Panc1 (cell line): ENCODE results near the gene DLK2. TPM values are rescaled to one million over a fixed set of nuclear protein-coding genes. Genes with fewer than 3 reads are reported as not detected.

Experiments
- ATAC-seq: fragments of 200-7000 bp; cut with Tn5 transposase; 2 replicates; pipeline ENCODE4 v1.9.1; 2020; ENCODE audit warnings: mild to moderate bottlenecking, moderate library complexity
- BruUV-seq: library from RNA; stranded (reverse); fragments of 400-500 nt; replicated peaks from 2 replicates; lab custom pipeline; 2021; lab: Mats Ljungman, UMichigan
- CTCF ChIA-PET: fragments of 300-600 bp; sonication (Branson Sonifier 250); formaldehyde crosslinking; loops from one replicate; lab custom pipeline; 2022; ENCODE audit warnings: antibody characterized with exemption; lab: Charles Lee
- POLR2A ChIA-PET: fragments of 300-600 bp; sonication (Branson Sonifier 250); formaldehyde crosslinking; loops from one replicate; lab custom pipeline; 2022; ENCODE audit warnings: antibody characterized with exemption; lab: Charles Lee
- DNase-seq: peaks from one replicate; pipeline ENCODE4 v3.0.0-alpha.2; 2010; ENCODE audit warnings: low read depth, low spot score
- H3K27ac ChIP-seq: 2 replicates; pipeline ENCODE4 v1.5.1; 2011; ENCODE audit warnings: mild to moderate bottlenecking, low read length, inconsistent platforms
- H3K27me3 ChIP-seq: fragments of 200-500 bp; sonication (Bioruptor generic); 2 replicates; pipeline ENCODE4 v1.6.0; 2014; ENCODE audit warnings: low read length, inconsistent platforms; ENCODE audit not compliant: control insufficient read depth, insufficient read depth
- H3K36me3 ChIP-seq: fragments of 200-500 bp; sonication (Bioruptor generic); 2 replicates; pipeline ENCODE4 v1.5.1; 2014; ENCODE audit warnings: inconsistent platforms, mild to moderate bottlenecking, low read length, moderate library complexity; ENCODE audit not compliant: control insufficient read depth, insufficient read depth
- H3K4me1 ChIP-seq: 2 replicates; pipeline ENCODE4 v1.5.1; 2011; ENCODE audit warnings: inconsistent platforms, mild to moderate bottlenecking, low read length, moderate library complexity; ENCODE audit not compliant: control insufficient read depth, insufficient read depth
- H3K4me3 ChIP-seq, 2 experiments: 2 replicates each; pipeline ENCODE4 v1.5.1; 2011 to 2012; ENCODE audit warnings: low read depth in 2 of 2, low read length in 2 of 2, mild to moderate bottlenecking in 2 of 2, inconsistent platforms in 1 of 2, moderate library complexity in 1 of 2
- H3K9me3 ChIP-seq: fragments of 200-500 bp; sonication (Bioruptor generic); 2 replicates; pipeline ENCODE4 v1.5.1; 2014; ENCODE audit warnings: low read depth, mild to moderate bottlenecking, inconsistent platforms, low read length, moderate library complexity; ENCODE audit not compliant: control insufficient read depth, insufficient read depth
- CTCF ChIP-seq: fragments of 450-650 bp; IDR thresholded peaks from 2 replicates; pipeline ENCODE4 v1.5.1; 2017; ENCODE audit warnings: mild to moderate bottlenecking
- POLR2AphosphoS5 ChIP-seq: IDR thresholded peaks from 2 replicates; pipeline ENCODE4 v1.6.1; 2012; ENCODE audit warnings: mild to moderate bottlenecking, low read depth, low read length, moderate library complexity
- REST ChIP-seq, 2 experiments: IDR thresholded peaks; 2 replicates each; pipeline ENCODE4 v1.6.1; 2011 to 2012; ENCODE audit warnings: low read depth in 2 of 2, control low read depth in 1 of 2, low read length in 1 of 2, mild to moderate bottlenecking in 1 of 2, moderate library complexity in 1 of 2; ENCODE audit not compliant: insufficient read depth in 1 of 2
- SIN3A ChIP-seq: IDR thresholded peaks from 2 replicates; pipeline ENCODE4 v1.6.1; 2012; ENCODE audit warnings: low read depth, mild to moderate bottlenecking, low read length, moderate library complexity, borderline replicate concordance; ENCODE audit not compliant: insufficient read depth
- TCF7L2 ChIP-seq: IDR thresholded peaks from 2 replicates; pipeline ENCODE4 v1.6.1; 2011; ENCODE audit warnings: mild to moderate bottlenecking, low read depth, low read length, inconsistent platforms
- in situ Hi-C: cut with HindIII; loops from 2 replicates; pipeline ENCODE4 v1.10.0; 2016; ENCODE audit warnings: low sequenced_read_pairs, low pct_unique_long_range_greater_than_20kb
- intact Hi-C: fragments of 100-400 bp; cut with micrococcal nuclease; formaldehyde crosslinking; loops from one replicate; pipeline ENCODE4 v1.10.0; 2022; ENCODE audit not compliant: unreplicated experiment
- total RNA-seq: library from RNA; stranded (reverse); gene quantifications from one replicate; pipeline ENCODE4 v1.2.1, GENCODE V29; 2021; ENCODE audit not compliant: unreplicated experiment

DLK2 gene
- total RNA-seq, 1 experiment from 2014 or later = 19.1 TPM

- BruUV-seq = no TSS peak
- H3K4me1 ChIP-seq = no peaks in the 10 kb centered on the region
- DNase-seq (no peak), ATAC-seq (no peak)
- no peak overlapping the region for H3K27ac ChIP-seq
- TF ChIP-seq TCF7L2 (no peak), REST (IDR thresholded peaks at IDR 0.05; ENCODE audit: insufficient read depth in 1 of 2, low read depth in 2 of 2, low read length in 1 of 2) (no peak), CTCF (no peak), POLR2AphosphoS5 (no peak), SIN3A (no peak)
- H3K4me3 ChIP-seq = no peak overlapping the region
- POLR2A ChIA-PET = interaction anchor here (0.7 kb wide), 1 partner anchor 510 kb away, joined by 16 read pairs; no protein-coding TSS in a partner anchor
- CTCF ChIA-PET = no interaction called here
- in situ Hi-C loops (no loop called here), intact Hi-C loops (no loop called here)
- no peaks in the 10 kb centered on the region for H3K9me3 ChIP-seq
- no peaks in the 10 kb centered on the region for H3K36me3 ChIP-seq
- no peaks in the 10 kb centered on the region for H3K27me3 ChIP-seq
Measured at GRCh38 chr6:43471399-43471798, 16.1 kb upstream of the DLK2 start.

GRCh38 chr6:43469947-43470346 lies 14.6 kb upstream of the DLK2 start:
- in situ Hi-C loops (no loop called here), intact Hi-C loops (no loop called here)
- Histone ChIP-seq H3K4me1 (no peaks in the 10 kb centered on the region), H3K27me3 (no peaks in the 10 kb centered on the region), H3K4me3 (no peak overlapping the region), H3K9me3 (no peaks in the 10 kb centered on the region), H3K36me3 (no peaks in the 10 kb centered on the region), H3K27ac (no peak overlapping the region)
- no peak for TF ChIP-seq SIN3A
- TF ChIP-seq POLR2AphosphoS5 = no peak
- TF ChIP-seq TCF7L2 = no peak
- TF ChIP-seq REST (IDR thresholded peaks at IDR 0.05; ENCODE audit: insufficient read depth in 1 of 2, low read depth in 2 of 2, low read length in 1 of 2) = no peak
- no peak for TF ChIP-seq CTCF
- ChIA-PET POLR2A (no interaction called here), CTCF (interaction anchor here (0.6 kb wide), 1 partner anchor 35 kb away, joined by 5 read pairs; no protein-coding TSS in a partner anchor)
- ATAC-seq = no peak
- DNase-seq = no peak
- no TSS peak for BruUV-seq
